DOHH2 (cell line): ENCODE measurements around the gene SSBP3.

Source experiments
- H3F3A ChIP-seq: fragments of 200-600 bp; sonication (generic), shearing (Covaris generic); 2 replicates; pipeline ENCODE4 v1.6.0; 2016; ENCODE audit warnings: antibody characterized with exemption, mild to moderate bottlenecking; ENCODE audit not compliant: control insufficient read depth, insufficient read depth
- H3K27ac ChIP-seq: fragments of 200-600 bp; sonication (generic); 2 replicates; pipeline ENCODE4 v1.5.1; 2014; ENCODE audit warnings: low read depth, mild to moderate bottlenecking, low read length, moderate library complexity
- H3K27me3 ChIP-seq: fragments of 200-600 bp; sonication (generic); 2 replicates; pipeline ENCODE4 v1.6.1; 2014; ENCODE audit warnings: mild to moderate bottlenecking, low read length, mixed read lengths; ENCODE audit not compliant: control insufficient read depth
- H3K36me3 ChIP-seq: fragments of 200-600 bp; sonication (generic); 2 replicates; pipeline ENCODE4 v1.6.1; 2014; ENCODE audit warnings: mild to moderate bottlenecking, low read length, moderate library complexity, mixed read lengths; ENCODE audit not compliant: control insufficient read depth
- H3K4me1 ChIP-seq: fragments of 200-600 bp; sonication (generic); 2 replicates; pipeline ENCODE4 v1.6.1; 2014; ENCODE audit warnings: mild to moderate bottlenecking, low read length, mixed read lengths; ENCODE audit not compliant: control insufficient read depth
- H3K4me2 ChIP-seq: fragments of 200-600 bp; sonication (generic); 2 replicates; pipeline ENCODE4 v1.6.0; 2014; ENCODE audit warnings: mild to moderate bottlenecking, low read length, moderate library complexity
- H3K4me3 ChIP-seq: fragments of 200-600 bp; sonication (generic); 2 replicates; pipeline ENCODE4 v1.5.1; 2014; ENCODE audit warnings: mild to moderate bottlenecking, low read length, mixed read lengths
- H3K79me2 ChIP-seq: fragments of 200-600 bp; sonication (generic); 2 replicates; pipeline ENCODE4 v1.6.1; 2014; ENCODE audit warnings: mild to moderate bottlenecking, low read length, mixed read lengths; ENCODE audit not compliant: control insufficient read depth
- H3K9me2 ChIP-seq: fragments of 200-600 bp; sonication (generic); replicated peaks from 2 replicates; pipeline ENCODE4 v1.6.1; 2014; ENCODE audit warnings: mild to moderate bottlenecking, low read length, mixed read lengths; ENCODE audit not compliant: control insufficient read depth
- H3K9me3 ChIP-seq: fragments of 200-600 bp; sonication (generic); 2 replicates; pipeline ENCODE4 v1.6.1; 2014; ENCODE audit warnings: antibody characterized with exemption, low read length, mixed read lengths; ENCODE audit not compliant: control insufficient read depth, insufficient read depth
- H4K20me1 ChIP-seq: fragments of 200-600 bp; sonication (generic); 2 replicates; pipeline ENCODE4 v1.6.0; 2014; ENCODE audit warnings: low read depth, mild to moderate bottlenecking, antibody characterized with exemption, low read length, moderate library complexity; ENCODE audit not compliant: control insufficient read depth, insufficient read depth
- EZH2phosphoT487 ChIP-seq: fragments of 200-600 bp; sonication (generic); IDR thresholded peaks from 2 replicates; pipeline ENCODE4 v1.6.1; 2017; ENCODE audit warnings: borderline replicate concordance, mild to moderate bottlenecking, antibody characterized with exemption, low read length, moderate library complexity, mixed read lengths
- TF ChIP-seq, protein P1 (sequence below): fragments of 200-600 bp; sonication (generic); IDR thresholded peaks from one replicate; pipeline ENCODE4 v1.5.1; 2014; ENCODE audit warnings: antibody characterized with exemption, mild to moderate bottlenecking, low read depth, low read length; ENCODE audit not compliant: poor library complexity, severe bottlenecking

The SSBP3 gene

DNA sequence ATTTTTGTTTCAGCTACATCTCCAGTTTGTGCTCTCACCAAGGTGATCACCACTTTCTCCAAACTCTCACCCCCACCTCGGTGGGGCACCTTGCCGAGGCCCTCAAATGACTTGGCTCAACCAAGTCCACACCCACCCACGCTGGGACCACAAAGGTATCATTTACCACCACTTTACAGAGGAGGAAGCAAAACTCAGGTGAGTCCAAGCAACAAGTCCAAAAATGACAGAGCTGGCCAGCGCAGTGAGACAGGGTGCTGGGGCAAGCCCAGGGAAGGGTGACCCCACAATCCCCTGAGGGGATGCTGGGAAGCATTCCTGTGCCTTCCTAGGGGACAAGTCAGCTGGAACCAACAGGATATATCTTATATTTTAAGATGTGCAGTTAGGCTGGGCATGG lies 24.7 kb downstream of the SSBP3 start:
- Histone ChIP-seq H4K20me1 (no peaks in the 10 kb centered on the region), H3K4me3 (no peak overlapping the region), H3K4me2 (no peak overlapping the region), H3K9me2 (no peaks in the 10 kb centered on the region), H3K27ac (no peak overlapping the region), H3K36me3 (no peaks in the 10 kb centered on the region; the same call in 1 of the 2 replicates), H3F3A (0 out of 2 replicates have a peak, but pooled peaks cover 5% of the 10 kb centered on the region), H3K4me1 (peaks cover 30% of the 10 kb centered on the region), H3K9me3 (no peaks in the 10 kb centered on the region), H3K79me2 (peaks cover 12% of the 10 kb centered on the region), H3K27me3 (no peaks in the 10 kb centered on the region)
- TF ChIP-seq, protein P1, sequence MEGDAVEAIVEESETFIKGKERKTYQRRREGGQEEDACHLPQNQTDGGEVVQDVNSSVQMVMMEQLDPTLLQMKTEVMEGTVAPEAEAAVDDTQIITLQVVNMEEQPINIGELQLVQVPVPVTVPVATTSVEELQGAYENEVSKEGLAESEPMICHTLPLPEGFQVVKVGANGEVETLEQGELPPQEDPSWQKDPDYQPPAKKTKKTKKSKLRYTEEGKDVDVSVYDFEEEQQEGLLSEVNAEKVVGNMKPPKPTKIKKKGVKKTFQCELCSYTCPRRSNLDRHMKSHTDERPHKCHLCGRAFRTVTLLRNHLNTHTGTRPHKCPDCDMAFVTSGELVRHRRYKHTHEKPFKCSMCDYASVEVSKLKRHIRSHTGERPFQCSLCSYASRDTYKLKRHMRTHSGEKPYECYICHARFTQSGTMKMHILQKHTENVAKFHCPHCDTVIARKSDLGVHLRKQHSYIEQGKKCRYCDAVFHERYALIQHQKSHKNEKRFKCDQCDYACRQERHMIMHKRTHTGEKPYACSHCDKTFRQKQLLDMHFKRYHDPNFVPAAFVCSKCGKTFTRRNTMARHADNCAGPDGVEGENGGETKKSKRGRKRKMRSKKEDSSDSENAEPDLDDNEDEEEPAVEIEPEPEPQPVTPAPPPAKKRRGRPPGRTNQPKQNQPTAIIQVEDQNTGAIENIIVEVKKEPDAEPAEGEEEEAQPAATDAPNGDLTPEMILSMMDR: no peak

DNA sequence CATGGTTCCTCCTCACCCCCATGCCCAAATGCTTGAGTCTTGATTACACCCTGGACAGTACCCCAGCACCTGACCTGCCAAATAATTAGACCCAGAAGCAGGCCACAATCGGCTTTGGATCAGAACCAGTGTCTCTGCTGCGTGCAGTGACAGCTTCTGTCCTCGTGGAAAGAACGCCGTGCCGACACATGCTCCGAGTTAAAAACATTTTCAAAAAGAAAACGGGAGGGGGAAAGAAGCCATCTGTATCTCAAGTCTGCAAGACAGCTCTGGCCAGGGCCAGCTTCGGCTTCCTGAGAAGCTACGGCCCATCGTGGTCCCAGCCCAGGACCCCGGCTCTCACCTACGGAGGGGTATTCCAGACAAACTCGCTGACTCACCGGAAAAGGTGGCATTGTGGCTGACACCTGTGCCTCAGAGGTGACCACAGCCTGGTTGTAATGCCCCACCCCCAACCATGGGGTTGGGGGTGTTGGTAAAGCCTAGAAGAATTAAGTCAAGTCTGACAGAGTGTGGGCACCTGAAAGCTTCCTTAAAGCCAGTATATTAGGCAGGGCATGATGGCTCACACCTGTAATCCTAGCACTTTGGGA lies 25.8 kb downstream of the SSBP3 start:
- H3K4me1 ChIP-seq: peaks cover 42% of the 10 kb centered on the region

DNA sequence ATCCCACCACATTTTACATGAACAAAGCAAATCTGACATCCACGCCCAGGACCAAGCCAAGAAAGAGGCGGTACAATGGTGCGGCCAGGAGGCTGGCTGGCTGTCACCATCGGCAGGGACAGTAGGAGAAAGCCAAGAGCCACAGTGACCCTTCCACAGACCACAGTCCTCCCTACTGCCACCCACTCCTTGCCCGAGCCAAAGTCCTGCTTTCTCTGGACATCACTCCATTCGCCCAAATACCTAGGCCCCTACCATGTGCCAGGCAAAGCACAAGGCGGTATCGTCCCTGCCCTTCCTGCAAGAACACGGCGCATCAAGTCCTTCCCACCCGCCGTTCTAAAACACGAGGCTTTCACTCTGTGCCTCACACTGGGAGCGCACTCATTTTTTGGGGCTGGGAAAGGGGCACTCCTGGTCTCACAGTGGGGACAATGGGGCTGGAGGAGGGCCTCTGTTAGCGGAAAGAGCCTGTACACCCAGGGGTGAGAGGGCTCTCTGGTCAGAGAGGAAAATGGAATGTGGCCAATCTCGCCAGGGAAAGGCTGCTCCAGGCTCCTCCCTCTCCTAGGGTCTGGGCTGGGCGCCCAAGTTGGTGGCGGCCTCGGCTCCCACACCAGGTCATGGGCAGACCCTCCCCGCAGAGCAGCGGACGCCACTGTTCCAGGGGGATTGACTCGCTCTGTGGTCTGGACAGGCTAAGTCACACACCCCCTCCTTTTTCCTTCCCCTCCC lies 26.5 kb downstream of the SSBP3 start:
- H3K36me3 ChIP-seq: no peaks in the 10 kb centered on the region; the same call in 1 of the 2 replicates
- no peaks in the 10 kb centered on the region for H4K20me1 ChIP-seq
- peaks cover 27% of the 10 kb centered on the region for H3K79me2 ChIP-seq
- H3K27ac ChIP-seq: no peak overlapping the region
- no peak overlapping the region for H3K4me2 ChIP-seq
- H3K9me2 ChIP-seq: no peaks in the 10 kb centered on the region
- TF ChIP-seq, protein P1: no peak
- TF ChIP-seq EZH2phosphoT487: no peak
- no peak overlapping the region for H3K4me3 ChIP-seq
- H3K9me3 ChIP-seq: no peaks in the 10 kb centered on the region
- no peaks in the 10 kb centered on the region for H3K27me3 ChIP-seq
- 0 out of 2 replicates have a peak, but pooled peaks cover 5% of the 10 kb centered on the region for H3F3A ChIP-seq
- peaks cover 48% of the 10 kb centered on the region for H3K4me1 ChIP-seq

More for the DNA sequence above, 25.8 kb downstream of the SSBP3 start:
- Histone ChIP-seq H3K36me3 (no peaks in the 10 kb centered on the region; the same call in 1 of the 2 replicates), H4K20me1 (no peaks in the 10 kb centered on the region), H3K4me3 (no peak overlapping the region), H3K79me2 (peaks cover 20% of the 10 kb centered on the region), H3K9me3 (no peaks in the 10 kb centered on the region), H3K27me3 (no peaks in the 10 kb centered on the region), H3K4me2 (no peak overlapping the region), H3K9me2 (no peaks in the 10 kb centered on the region), H3K27ac (no peak overlapping the region), H3F3A (0 out of 2 replicates have a peak, but pooled peaks cover 5% of the 10 kb centered on the region)
- TF ChIP-seq, protein P1: no peak
- TF ChIP-seq EZH2phosphoT487: no peak
